Ovary (tissue), 9 donors: Measurements from ENCODE around the gene ACVR1B. TPM values are rescaled to one million over a fixed set of nuclear protein-coding genes. Genes with fewer than 3 reads are reported as not detected.

Source experiments
- DNase-seq, 5 donors: peaks; one replicate each; pipeline ENCODE4 v3.0.0-alpha.2; 2019 to 2020
- H3K27ac ChIP-seq, 2 donors: fragments of 200-600 bp; one replicate each; pipeline versions ENCODE4 v1.5.1 to v1.8.0; 2019 to 2022
- H3K27me3 ChIP-seq: fragments of 200-600 bp; one replicate; pipeline ENCODE4 v1.8.0; 2022
- H3K36me3 ChIP-seq: fragments of 200-600 bp; sonication (generic); one replicate; pipeline ENCODE4 v1.5.1; 2019
- H3K4me1 ChIP-seq: one replicate; pipeline ENCODE4 v1.8.1; 2013; ENCODE audit warnings: mild to moderate bottlenecking, moderate library complexity; ENCODE audit not compliant: insufficient read depth
- H3K4me3 ChIP-seq: fragments of 200-600 bp; sonication (generic); one replicate; pipeline ENCODE4 v1.5.1; 2017
- H3K9me3 ChIP-seq, 2 donors: fragments of 200-600 bp in 1 of 2; sonication (generic) in 1 of 2; one replicate each; pipeline versions ENCODE4 v1.5.1 to v1.8.1; 2013 to 2019; ENCODE audit warnings: mild to moderate bottlenecking in 1 of 2, moderate library complexity in 1 of 2
- CTCF ChIP-seq, 3 donors: fragments of 450-650 bp in 2 of 3; fragments of 200-600 bp in 1 of 3; IDR thresholded peaks; one replicate each; pipeline versions ENCODE4 v1.5.1 to v1.8.0; 2016 to 2022; ENCODE audit warnings: antibody characterized with exemption in 3 of 3, mild to moderate bottlenecking in 1 of 3
- EP300 ChIP-seq: sonication (generic); formaldehyde crosslinking; IDR thresholded peaks from one replicate; pipeline ENCODE4 v1.6.1; 2017; ENCODE audit warnings: antibody characterized with exemption
- POLR2A ChIP-seq: fragments of 450-650 bp; IDR thresholded peaks from one replicate; pipeline ENCODE4 v1.6.1; 2017; ENCODE audit warnings: antibody characterized with exemption, mild to moderate bottlenecking, moderate library complexity
- WGBS, 3 donors: extraction: QIAGEN DNeasy Blood & Tissue Kit in 1 of 3; methylation state at CpG; one replicate each; pipeline versions ENCODE4 v1.1.5 to v1.1.7; 2013 to 2017; 5-methylcytosine and 5-hydroxymethylcytosine counted together
- intact Hi-C, 4 donors: fragments of 100-400 bp; cut with DNase I; formaldehyde crosslinking; loops; one replicate each; pipeline versions ENCODE4 v1.11.0 to v1.15.1; 2022 to 2023
- polyA plus RNA-seq, 2 donors: library from polyadenylated mRNA; stranded (reverse); fragments of 200-250 nt in 1 of 2; fragments of 350-450 nt in 1 of 2; fragmentation: Illumina TruSeq in 1 of 2; extraction: RNeasy Lipid Tissue Mini Kit (QIAGEN cat#74804) in 1 of 2; gene quantifications; one replicate each; pipeline ENCODE4 v1.2.3, GENCODE V29; 2013 to 2014
- total RNA-seq, 7 donors: library from RNA; depleted of rRNA in 2 of 7; stranded (reverse); fragments of >200 nt in 2 of 7; fragmentation: NEBNext Ultra II Directional in 3 of 7; extraction: Animal tissue kit (Norgen Biotek cat#: 25700) in 3 of 7; gene quantifications; one replicate each; pipeline versions ENCODE4 v1.1.0 to v1.2.4, GENCODE V29; 2016 to 2023
- donor health status: DM: no; HTN: no; CAD: no; lungs with moderate emphysema.
- donor health status: DM: no; HTN: no; CAD: no.
- donor health status: Bipolar disorder and iron deficiency.
- donor health status: DM: yes; HTN: yes; CAD: no.
- donor health status: DM: no; HTN: no; CAD: no.
- donor health status: DM: yes; HTN: yes; CAD: no.

The ACVR1B gene
- total and polyA plus RNA-seq, 9 donors = 6.9 to 27.3 (median 19.1) TPM

DNA sequence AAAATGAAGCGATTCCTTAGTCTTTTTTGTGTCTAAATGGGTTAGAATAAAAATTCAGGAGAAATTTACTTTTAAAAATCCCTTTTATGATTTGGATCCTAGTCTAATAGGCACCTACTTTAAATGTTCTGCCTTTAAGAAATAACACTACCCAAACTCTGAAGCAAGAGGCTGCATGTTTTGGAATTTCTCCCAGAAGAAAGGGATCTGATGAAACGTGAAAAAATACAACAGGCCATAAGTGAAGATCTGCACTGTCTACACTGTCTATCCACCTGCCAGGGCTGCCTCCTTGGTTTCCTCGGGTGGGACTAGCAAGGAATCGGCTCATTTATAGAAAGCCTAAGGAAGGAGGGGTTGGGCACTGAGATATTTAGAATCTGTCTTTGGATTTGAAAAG lies 22.1 kb downstream of the ACVR1B start:
- WGBS, 3 donors = 59 to 69% (median 62%) methylated on average over 4 of the region's 4 CpGs
- H3K36me3 ChIP-seq = no peaks in the 10 kb centered on the region
- no peaks in the 10 kb centered on the region for H3K9me3 ChIP-seq
- H3K4me3 ChIP-seq = no peak overlapping the region
- DNase-seq = no peak
- peaks cover 5% of the 10 kb centered on the region for H3K4me1 ChIP-seq
- intact Hi-C loops = no loop called here
- no peak for TF ChIP-seq CTCF (IDR thresholded peaks at IDR 0.05)
- TF ChIP-seq EP300 = no peak
- no peak for TF ChIP-seq POLR2A
- H3K27ac ChIP-seq = no peak overlapping the region
- H3K27me3 ChIP-seq = no peaks in the 10 kb centered on the region

GRCh38 chr12:51974646-51975045 lies 23.1 kb downstream of the ACVR1B start:
- Histone ChIP-seq H3K9me3 (no peaks in the 10 kb centered on the region), H3K36me3 (no peaks in the 10 kb centered on the region), H3K4me1 (peaks cover 5% of the 10 kb centered on the region), H3K27ac (no peak overlapping the region), H3K27me3 (no peaks in the 10 kb centered on the region), H3K4me3 (no peak overlapping the region)
- TF ChIP-seq POLR2A = no peak
- no peak for TF ChIP-seq CTCF (IDR thresholded peaks at IDR 0.05)
- TF ChIP-seq EP300 = no peak
- no peak for DNase-seq
- 74 to 87% (median 80%) methylated on average over 2 of the region's 2 CpGs for WGBS, 3 donors
- intact Hi-C loops = loop anchor here in 1 of 4 donors (5.0 kb wide), 1 partner anchor 77 kb away; no protein-coding TSS in a partner anchor

DNA sequence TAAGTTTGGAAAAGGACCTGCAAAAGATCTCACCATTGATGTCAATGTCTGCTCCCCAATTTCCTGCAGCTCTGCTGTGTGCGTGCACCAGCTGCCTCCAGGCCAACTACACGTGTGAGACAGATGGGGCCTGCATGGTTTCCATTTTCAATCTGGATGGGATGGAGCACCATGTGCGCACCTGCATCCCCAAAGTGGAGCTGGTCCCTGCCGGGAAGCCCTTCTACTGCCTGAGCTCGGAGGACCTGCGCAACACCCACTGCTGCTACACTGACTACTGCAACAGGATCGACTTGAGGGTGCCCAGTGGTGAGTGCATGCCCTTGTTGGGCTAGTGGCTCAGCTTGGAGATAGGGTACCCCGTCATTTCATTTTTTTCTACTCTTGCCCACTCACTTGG lies 23.7 kb downstream of the ACVR1B start:
- TF ChIP-seq POLR2A (no peak), EP300 (no peak), CTCF (IDR thresholded peaks at IDR 0.05) (no peak)
- Histone ChIP-seq H3K4me1 (peaks cover 5% of the 10 kb centered on the region), H3K27me3 (no peaks in the 10 kb centered on the region), H3K9me3 (no peaks in the 10 kb centered on the region), H3K4me3 (no peak overlapping the region), H3K27ac (no peak overlapping the region), H3K36me3 (no peaks in the 10 kb centered on the region)
- intact Hi-C loops = loop anchor here in 1 of 4 donors (5.0 kb wide), 1 partner anchor 78 kb away; no protein-coding TSS in a partner anchor
- no peak for DNase-seq
- WGBS, 3 donors = 89 to 91% (median 91%) methylated on average over 8 of the region's 8 CpGs

GRCh38 chr12:51976376-51977160 lies 25.1 kb downstream of the ACVR1B start:
- Histone ChIP-seq H3K27ac (no peak overlapping the region), H3K27me3 (no peaks in the 10 kb centered on the region), H3K4me3 (no peak overlapping the region), H3K9me3 (no peaks in the 10 kb centered on the region), H3K36me3 (no peaks in the 10 kb centered on the region), H3K4me1 (peaks cover 5% of the 10 kb centered on the region)
- TF ChIP-seq EP300 (no peak), CTCF (IDR thresholded peaks at IDR 0.05) (no peak), POLR2A (no peak)
- DNase-seq = no peak
- 80 to 88% (median 81%) methylated on average over 10 of the region's 10 CpGs for WGBS, 3 donors
- intact Hi-C loops = loop anchor here in 1 of 4 donors (5.0 kb wide), 1 partner anchor 79 kb away; no protein-coding TSS in a partner anchor
